HG02885 (cell line): ENCODE results near the gene TMPRSS15.

Experiments
- ATAC-seq: cut with Tn5 transposase; IDR thresholded peaks from one replicate; pipeline ENCODE4 v1.9.1; 2021; ENCODE audit warnings: mild to moderate bottlenecking; ENCODE audit not compliant: unreplicated experiment, poor library complexity

The TMPRSS15 gene

DNA sequence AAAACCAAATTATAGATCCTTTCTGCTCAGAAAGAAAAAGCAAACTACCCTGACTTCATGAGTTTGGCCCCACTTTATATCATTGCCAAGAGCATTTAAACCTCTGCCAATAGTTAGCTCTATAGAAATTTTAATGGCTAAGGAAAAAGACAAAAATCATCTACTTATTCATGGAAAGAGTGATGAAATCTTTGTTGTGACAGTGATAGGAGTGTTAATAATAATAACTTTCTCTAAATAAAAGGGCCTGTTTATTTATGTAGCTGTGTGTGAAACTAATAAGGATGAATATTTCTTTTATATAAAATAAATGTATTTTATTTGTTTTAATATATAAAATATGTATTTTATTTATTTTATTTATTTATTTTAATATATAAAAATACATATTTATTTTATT is 152.5 kb downstream of the TMPRSS15 start:
- no peak for ATAC-seq

DNA sequence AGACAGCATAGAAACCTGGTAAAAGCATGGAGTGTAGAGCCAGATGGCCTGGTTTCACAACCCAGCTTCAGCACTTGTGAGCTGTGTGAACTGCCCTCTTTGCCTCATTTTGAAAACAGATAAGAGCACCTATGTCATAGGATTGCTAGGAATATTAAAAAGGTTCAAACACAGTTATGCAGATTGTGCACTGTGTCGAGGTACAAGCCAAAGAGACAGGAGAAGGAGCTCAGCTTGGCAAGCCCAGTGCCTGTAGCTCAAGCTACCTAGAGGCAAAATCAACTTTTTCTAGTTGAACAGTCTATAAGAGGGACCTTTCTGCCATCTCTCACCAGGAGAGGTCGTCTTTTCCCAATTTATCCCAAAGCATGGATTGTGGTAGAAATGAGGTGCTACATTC is 153.9 kb downstream of the TMPRSS15 start:
- ATAC-seq: no peak

DNA sequence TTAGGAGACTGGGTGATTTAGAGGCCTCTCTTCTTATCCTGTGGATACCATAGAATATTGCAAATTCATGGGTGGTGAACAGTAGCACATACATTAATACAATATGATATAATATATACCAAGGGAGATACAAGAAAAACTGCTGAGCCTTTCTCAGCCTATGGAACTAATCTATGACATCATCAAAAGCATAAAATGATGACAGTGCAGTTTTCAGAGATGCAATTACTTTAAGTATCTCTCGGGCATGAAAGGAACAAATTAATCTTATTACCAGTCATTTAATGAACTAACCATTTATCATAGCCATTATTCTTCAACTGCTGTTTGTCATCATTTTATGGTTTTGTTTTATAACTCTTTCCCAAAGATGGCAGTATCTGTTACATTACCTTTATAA is 155.4 kb downstream of the TMPRSS15 start:
- no peak for ATAC-seq

DNA sequence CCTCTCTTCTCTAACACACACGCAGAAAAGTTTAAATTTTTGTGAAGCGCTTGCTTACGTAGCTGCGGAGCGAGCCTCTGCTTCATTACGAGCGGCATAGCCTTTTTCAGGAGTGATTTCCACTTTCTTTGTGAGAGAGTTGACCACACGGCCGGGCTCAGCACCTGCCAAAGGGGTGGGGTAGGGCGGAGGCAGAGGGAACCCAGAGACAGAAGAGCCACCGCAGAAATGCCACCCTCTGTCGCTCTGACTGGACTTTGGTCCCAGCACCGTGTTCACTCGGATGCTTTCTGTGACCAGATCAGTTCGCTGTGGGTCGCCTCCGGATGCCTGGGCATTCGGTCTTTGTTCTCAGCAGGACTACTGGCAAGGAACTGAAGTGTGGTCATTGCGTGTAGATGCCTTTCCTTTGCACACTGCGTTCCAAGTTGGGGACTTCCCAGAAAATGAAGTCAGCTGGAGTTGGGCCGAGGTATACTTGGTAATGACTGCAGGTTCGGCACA is 158.1 kb downstream of the TMPRSS15 start:
- ATAC-seq: no peak

DNA sequence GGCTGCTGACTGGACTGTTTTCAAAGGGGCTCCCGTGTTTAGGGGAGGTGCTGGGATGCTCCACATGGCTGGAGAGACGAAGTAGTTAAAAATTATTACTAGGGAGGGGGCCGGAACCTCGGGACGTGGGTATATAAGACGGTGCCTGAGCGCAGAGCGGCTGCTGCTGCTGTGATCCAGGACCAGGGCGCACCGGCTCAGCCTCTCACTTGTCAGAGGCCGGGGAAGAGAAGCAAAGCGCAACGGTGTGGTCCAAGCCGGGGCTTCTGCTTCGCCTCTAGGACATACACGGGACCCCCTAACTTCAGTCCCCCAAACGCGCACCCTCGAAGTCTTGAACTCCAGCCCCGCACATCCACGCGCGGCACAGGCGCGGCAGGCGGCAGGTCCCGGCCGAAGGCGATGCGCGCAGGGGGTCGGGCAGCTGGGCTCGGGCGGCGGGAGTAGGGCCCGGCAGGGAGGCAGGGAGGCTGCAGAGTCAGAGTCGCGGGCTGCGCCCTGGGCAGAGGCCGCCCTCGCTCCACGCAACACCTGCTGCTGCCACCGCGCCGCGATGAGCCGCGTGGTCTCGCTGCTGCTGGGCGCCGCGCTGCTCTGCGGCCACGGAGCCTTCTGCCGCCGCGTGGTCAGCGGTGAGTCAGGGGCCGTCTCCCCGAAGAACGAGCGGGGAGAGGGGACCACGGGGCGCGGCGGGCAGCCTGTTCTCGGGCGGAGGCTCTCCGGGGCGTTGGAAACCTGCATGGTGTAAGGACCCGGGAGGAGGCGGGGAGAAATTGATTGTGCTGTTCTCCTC is 158.7 kb downstream of the TMPRSS15 start, which contains the start of gene CHODL:
Gene CHODL (plus strand): TSS at position 163 of the 793 bp plus-strand sequence. CDS start 391 bp downstream, at position 554.
- no peak for ATAC-seq

DNA sequence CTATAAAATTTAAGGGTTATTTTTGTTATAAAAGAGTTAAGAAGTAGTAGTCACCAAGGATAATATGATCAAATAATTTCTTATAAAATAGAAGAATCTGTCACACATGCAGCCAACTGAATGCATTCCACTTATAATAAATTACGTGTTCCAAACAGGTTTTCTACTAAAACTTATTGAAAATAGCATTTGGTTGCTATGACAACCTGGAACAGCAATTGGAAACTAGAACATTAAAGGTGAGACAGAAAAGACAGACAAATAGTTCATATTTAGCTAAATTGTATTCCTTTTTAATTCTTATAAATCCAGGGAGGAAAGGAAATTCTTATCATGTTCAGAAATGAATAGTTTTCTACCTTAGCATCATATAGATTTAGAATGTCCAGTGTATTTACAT is 168.0 kb downstream of the TMPRSS15 start:
- ATAC-seq: no peak

DNA sequence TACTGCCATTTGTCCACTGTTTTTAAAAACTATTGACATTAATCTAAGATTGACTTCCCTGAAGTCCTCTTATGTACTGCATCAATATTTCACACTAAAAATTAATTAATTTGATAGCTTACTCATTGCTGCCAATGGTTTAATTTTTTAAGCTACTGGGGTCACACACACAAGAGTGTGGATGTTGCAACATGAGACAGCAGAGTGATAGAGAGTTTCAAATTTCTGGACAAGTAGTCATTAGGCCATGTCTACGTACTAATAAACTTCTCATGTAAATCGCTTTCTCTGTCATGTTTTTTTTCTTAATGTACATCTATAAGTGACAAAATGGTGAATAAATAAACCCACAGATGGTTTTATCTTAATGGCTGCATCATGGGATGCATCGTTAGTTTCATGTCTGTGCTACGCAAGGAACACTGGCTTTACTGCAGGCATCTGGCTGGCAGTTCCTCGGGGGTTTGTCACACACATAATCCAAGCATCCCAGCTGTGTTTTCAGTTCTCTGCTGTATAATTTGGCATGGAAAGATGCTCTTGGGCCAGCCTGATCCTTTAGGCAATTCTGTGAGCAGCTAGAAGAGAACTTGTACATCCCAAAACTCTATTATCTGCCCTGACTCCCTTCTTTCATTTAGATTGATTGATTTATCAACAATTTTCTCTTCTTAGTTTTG is 175.4 kb downstream of the TMPRSS15 start:
- no peak for ATAC-seq

DNA sequence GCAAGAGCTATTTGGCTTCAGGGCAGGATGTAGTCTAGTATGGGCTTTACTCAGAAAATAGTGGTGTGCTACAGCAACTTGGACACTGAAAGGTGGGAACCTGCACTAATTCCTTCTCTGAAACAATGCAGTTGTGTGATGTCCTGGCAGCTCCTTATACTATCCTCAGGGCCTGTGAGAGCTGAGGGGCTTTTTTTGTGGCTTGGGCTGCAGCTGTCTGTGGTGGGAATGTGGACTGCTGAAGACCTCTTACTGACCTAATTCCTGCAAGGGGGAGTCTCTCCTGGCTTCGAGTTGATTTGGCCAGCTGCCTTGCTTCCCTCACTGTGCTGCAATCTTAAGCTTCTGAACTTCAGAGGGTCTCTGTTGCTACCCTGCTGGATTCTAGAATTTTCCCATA is 181.2 kb downstream of the TMPRSS15 start:
- ATAC-seq: no peak

DNA sequence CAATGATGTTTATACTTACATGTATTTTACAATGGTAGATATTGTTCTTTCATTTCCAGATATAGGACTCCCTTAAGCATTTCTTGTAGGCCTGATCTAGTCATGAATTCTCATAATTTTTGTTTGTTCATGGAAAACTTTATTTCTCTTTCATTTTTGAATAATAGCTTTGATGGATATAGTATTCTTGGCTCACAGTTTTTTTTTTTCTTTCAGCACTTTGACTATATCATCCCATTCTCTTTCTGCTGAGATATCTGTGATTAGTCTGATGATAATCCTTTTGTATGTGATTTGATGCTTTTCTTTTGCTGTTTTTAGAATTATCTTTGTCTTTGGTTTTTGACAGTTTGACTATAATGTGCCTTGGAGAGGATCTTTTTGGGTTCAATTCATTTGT is 183.1 kb downstream of the TMPRSS15 start:
- no peak for ATAC-seq
